HG02938 (cell line): ENCODE measurements around the gene E2F1.

Experiments used
- ATAC-seq: cut with Tn5 transposase; IDR thresholded peaks from one replicate; pipeline ENCODE4 v1.9.1; 2021; ENCODE audit warnings: mild to moderate bottlenecking, moderate library complexity; ENCODE audit not compliant: unreplicated experiment

Gene E2F1

DNA sequence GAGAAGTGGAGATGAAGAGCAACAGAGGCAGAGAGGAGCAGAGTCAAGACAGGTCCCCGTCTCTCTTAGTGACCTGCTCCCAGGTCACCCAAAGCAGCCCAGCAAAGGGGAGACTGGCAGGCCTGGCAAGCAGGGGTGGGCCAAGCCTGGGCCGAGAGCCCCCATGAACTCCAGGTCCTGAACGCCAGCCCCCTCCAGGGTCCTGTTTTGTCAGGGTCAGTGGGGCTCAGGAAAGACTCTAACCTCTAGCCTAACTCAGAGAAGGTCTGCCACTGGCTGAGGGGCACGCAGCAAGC, 13.1 kb downstream of the E2F1 start:
- no peak for ATAC-seq

DNA sequence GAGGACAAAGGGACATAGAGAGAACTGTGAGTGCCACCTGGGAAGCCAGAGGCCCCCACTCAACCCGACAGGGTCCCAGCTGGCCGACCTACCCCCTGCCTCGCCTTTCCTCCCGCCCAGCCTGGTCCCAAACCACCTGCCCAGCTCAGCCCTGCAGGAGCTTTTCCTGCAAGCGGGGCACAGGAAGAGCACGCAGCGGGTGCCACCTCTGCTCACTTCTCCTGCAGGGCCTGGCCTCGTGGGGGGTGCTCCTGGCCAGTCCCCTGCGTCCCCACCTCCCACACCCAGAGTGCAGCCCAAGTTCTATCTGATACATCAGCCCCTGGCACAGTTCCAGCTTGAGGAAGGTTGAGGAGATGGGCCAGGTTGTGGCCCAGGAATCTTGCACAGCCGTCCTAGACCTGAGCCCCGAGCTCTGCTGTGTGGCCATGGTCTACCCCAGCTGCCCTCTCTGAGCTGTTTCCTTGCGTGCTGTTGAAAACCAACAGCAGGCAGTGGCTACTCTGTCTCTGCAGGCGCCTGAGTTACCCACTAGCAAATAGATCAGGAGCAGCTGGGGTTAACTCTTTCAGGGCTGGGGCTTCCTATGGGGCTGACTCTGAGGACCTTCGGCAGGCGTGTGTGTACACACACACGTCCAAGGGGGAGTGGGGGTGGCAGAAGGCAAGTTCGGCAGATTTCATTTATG, 13.6 kb downstream of the E2F1 start:
- ATAC-seq, result no peak

GRCh38 chr20:33671573-33672288, 14.5 kb downstream of the E2F1 start:
- no peak for ATAC-seq

- ATAC-seq, result no peak
These were observed 15.3 kb downstream of the E2F1 start for GRCh38 chr20:33670715-33671499.

DNA sequence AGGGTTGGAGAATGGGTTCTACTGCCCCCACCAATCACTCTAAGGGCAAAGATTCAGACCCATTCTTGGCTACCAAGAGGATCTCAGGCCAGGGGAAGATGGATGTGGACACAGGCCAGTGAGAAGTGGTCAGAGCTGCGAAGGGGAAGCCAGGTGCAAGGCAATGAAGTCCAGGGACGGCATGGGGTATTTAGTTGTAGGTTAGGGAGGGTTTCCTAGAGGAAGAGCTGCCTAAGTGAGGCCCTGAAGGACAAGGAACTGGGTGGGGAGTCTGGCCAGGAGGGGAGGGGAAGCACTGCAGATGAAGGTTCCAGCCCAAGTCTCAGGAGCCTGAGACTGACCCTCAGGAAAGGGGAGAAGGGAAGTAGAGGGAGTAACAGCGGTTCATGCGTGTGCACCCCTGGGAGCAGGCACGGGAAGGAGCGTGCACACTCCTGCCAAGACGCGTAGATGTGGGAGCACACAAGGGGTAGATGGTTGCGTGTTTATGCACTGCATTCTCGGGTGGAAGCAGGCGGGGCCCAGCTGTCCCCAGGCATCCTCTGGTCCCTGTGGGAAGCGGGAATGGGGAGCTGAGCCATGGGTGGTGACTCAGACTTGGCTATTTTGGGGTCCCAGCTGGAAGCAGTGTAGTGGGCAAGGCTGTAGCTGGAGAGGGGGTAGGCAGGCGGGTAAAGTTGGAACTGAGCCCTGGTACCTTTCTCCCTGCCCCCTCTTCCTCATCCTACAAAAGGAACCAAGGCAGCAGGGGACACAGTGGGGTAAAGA, 16.1 kb downstream of the E2F1 start:
- no peak for ATAC-seq

DNA sequence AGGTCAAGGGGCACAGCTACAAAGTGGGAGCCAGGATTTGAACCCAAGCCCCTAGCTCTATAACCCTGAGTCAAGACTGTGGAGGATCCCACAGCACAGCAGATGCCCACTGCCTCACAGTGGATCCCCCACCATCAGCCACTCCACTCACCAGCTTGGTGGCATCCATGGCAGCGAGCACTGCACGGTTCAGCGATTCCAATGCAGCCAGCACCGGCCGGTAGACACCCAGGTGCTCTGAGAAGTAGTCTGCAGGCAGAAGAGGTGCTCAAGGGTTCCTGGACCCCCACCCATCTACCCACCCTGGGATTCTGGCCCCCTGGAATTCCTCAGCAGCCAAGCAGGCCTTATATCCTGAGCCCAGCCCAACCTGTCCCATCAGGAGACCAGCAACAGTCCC, 17.0 kb downstream of the E2F1 start:
- no peak for ATAC-seq

DNA sequence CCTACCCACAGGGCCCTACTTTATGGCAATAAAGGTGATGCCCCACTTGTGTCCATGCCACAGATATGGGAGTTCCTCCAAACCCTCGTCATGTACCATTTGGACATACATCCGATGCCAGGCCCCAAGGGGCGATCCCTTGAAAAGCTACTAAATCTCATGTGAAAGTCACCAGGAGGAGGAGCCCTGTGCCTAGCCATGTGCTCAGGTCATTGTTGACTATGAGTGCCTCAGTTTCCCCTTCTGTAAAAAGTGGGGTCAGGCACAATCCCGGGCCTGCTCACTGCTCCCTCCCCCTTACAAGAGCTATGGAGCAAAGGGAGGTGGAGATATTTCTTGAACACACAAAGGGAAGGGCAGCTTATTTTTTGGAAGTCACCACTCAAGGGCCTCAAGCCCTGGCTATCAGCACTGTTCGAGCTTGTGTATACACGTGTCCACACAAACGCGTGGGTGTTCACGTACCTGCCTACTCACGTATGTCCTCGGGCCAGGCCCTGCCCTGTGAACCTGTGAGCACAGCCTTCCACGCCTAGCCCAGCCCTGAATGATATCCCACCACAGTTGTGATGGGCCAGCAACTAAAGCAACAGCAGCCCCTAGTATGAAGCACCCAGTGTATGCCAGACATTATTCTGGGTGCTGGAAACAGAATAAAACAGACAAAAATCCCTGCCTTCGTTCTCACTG, 17.6 kb downstream of the E2F1 start:
- no peak for ATAC-seq

DNA sequence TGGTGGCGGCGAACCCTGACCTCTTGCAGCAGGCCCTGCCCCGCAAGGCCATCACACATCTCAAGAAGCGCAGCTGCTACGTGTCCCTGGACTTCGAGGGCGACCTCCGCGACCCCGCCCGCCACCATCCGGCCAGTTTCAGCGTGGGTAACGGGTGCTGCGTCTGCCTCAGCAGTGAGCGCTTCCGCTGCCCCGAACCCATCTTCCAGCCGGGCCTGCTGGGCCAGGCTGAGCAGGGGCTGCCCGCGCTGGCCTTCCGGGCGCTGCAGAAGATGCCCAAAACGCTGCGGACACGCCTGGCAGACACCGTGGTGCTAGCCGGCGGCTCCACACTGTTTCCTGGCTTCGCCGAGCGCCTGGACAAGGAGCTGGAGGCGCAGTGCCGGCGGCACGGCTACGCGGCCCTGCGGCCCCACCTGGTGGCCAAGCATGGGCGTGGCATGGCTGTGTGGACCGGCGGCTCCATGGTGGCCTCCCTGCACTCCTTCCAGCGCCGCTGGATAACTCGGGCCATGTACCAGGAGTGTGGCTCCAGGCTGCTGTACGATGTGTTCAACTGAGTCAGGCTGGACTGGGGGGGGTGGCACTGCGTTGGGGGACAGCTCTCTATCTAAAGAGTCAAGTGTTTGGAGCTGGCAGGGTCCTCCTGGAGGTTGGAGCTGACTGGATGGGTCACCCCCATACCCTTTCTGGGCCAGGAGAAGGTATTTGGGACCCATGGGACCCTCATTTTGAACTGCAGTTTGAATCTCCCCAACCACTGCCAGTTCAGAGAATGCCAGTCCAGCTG, 18.3 kb downstream of the E2F1 start:
- peak; percentile 35 for ATAC-seq

- ATAC-seq, result no peak
These were observed 18.9 kb downstream of the E2F1 start for GRCh38 chr20:33667245-33667675.

- peak; percentile 73 for ATAC-seq
These were observed 19.6 kb downstream of the E2F1 start, which contains the start of gene ACTL10 for GRCh38 chr20:33666293-33667244. Gene ACTL10 (plus strand): TSS chr20:33666943. CDS start chr20:33667498, 555 bp downstream.

DNA sequence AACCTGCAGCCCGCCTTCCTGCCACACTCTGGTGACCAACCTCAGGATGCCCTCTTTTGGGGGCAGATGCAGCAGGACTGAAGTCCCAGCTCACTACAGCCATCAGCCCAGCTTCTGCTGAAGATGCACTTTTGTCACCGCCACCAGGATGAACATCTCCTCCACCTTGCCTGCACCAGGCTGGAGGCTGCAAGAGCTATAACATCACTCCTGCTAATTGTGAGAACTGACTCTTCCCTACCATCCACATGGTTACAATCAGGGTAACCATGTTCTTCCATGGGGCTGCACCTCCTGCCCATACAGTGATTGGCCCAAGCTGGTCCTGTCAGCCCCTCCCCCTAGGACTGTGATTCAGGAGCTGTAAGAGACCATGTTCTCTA, 21.4 kb downstream of the E2F1 start:
- ATAC-seq, result no peak

GRCh38 chr20:33664085-33664761, 22.0 kb downstream of the E2F1 start:
- ATAC-seq, result no peak

DNA sequence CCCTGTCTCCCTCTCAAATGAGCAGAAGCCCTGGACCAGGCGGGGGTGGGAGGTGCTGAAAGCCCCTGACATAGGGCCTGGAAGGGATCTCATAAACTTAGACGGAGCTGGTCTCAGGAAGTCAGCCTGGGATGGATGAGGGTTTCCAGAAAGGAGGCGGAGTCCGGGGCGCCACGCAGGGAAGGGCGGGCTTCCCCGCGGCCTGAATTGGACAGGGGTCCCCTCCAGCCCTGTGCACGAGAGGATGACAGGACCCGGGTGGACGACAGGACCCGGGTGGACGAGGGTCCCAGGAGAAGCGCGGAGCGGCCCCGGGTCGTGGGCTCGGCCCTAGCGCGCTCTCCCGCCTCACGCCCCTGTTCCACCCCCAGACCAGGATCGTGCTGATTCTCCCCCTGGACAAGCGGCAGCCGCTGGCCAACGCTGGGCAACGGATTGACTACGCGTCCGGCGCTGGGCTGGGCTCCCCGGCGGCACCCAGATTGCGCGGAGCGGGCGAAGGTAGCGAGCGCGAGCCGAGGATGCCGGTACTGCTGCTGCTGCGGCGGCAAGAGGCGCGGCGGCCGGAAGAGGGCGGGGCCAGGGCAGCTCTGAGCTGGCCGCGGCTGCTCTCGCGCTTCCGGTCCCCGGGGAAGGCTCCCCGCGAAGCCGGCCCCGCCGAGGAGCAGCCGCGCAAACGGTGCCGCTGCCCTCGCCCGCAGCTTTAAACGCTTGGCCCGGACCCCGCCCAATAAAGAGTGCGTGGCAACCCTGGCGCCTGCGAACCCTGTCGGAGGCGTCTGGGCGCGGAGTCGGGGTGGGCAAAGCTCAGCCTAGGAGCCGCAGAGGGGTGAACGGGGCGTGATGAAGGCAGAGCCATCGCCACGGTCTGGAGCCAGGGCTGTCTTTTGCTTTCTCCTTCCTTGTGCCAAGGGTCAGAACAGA, 22.8 kb downstream of the E2F1 start:
- ATAC-seq, result no peak

GRCh38 chr20:33662172-33662571, 24.0 kb downstream of the E2F1 start, which contains the start of gene C20orf144:
Gene C20orf144 (plus strand): TSS chr20:33662327. CDS start chr20:33662346, 19 bp downstream.
- ATAC-seq, result no peak

- no peak for ATAC-seq
These were observed 25.5 kb downstream of the E2F1 start for GRCh38 chr20:33660685-33661058.

DNA sequence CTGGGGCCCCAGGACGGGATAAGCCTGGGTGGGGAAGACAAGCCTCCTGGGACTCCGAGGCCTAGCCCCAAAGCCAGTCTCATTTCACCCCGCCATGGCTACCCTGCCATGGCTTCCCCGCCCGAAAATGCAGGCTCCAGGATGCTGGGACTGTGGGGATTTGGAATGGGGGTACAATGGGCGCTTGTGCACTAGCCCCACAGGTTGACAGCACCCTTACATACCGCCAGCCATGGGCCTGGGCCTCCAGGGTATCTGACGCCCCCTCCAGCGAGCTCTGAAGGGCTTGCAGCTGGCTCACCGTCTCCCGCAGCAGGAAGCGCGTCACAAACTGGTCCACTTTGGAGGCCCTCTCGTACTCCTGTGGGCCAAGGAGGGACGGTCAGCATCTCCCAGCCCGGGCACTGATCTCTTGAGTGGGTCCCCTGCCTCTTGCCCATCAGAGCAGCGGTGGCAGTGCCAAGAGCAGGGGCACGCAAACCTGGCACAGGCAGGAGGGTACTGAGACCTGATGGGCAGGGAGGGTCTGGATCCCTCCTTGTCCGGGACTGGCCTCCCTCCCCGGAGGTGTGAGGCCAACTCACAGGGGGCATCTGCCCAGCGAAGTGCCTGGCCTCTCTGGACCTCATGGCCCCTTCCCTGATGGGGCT, 26.0 kb downstream of the E2F1 start:
- no peak for ATAC-seq
